H7 (cell line): ENCODE results near the gene ITM2C. TPM values are rescaled to one million over a fixed set of nuclear protein-coding genes. Genes with fewer than 3 reads are reported as not detected.

ENCODE experiments used
- DNase-seq: peaks from one replicate; pipeline ENCODE4 v3.0.0; 2012
- H3K27me3 ChIP-seq: 2 replicates; pipeline ENCODE4 v1.6.0; 2011; ENCODE audit warnings: mild to moderate bottlenecking, low read length; ENCODE audit not compliant: control insufficient read depth, insufficient read depth
- H3K36me3 ChIP-seq: replicated peaks from 2 replicates; pipeline ENCODE4 v1.5.1; 2011; ENCODE audit warnings: low read length; ENCODE audit not compliant: control insufficient read depth, insufficient read depth
- H3K4me3 ChIP-seq: 2 replicates; pipeline ENCODE4 v1.5.1; 2011; ENCODE audit warnings: low read depth, mild to moderate bottlenecking, control low read depth, low read length, moderate library complexity; ENCODE audit not compliant: insufficient read depth
- total RNA-seq: library from RNA; depleted of rRNA; stranded (reverse); fragments of >200 nt; shearing (Covaris generic); gene quantifications from 2 replicates; pipeline ENCODE4 v1.2.3, GENCODE V29; 2014

Gene ITM2C
- total RNA-seq, 1 experiment from 2014 or later = 392 TPM

DNA sequence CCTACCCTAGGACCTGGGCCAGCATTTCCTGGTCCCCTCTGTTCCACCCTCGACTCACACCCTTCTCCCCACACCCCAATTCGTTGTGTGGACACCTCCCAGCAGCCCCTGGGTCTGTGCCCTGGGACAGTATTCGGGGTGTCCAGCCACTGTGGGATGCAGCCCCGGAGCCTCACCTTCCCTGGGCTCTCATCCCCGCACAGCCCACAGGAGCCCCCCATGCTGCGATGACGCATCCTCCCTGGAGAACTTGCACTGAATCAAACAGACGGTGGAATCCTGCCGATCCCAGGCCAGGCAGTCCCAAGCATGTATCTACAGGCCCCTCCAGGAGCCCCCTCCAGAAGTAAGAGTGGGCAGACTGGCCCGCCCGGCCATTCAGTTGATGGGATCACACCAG, 9.7 kb downstream of the ITM2C start:
- Histone ChIP-seq H3K27me3 (no peaks in the 10 kb centered on the region), H3K4me3 (no peak overlapping the region), H3K36me3 (peaks cover 50% of the 10 kb centered on the region)
- no peak for DNase-seq

DNA sequence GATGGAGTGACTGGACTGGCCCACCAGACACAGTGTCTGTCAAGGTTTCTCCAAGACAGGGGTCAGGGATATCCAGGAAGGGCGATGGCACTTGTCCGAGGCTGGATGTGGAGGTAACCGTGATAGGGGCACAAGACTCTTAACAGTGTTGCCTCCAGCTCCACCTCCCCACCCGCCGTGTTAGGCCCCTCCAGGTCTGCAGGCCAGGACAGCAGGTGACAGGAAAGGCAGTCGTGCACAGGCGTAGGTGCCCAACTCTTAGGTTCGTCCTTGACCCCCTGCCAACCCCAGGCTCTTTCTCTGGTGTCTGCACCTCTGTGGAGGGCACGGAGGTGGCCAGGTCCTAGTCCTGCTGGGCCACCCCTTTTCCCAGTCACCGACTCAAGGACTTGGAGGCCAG, 10.1 kb downstream of the ITM2C start:
- H3K27me3 ChIP-seq = no peaks in the 10 kb centered on the region
- no peak overlapping the region for H3K4me3 ChIP-seq
- DNase-seq = no peak
- peaks cover 52% of the 10 kb centered on the region for H3K36me3 ChIP-seq

- H3K4me3 ChIP-seq = no peak overlapping the region
- no peaks in the 10 kb centered on the region for H3K27me3 ChIP-seq
- DNase-seq = no peak
- peaks cover 52% of the 10 kb centered on the region for H3K36me3 ChIP-seq
These were observed 10.9 kb downstream of the ITM2C start for GRCh38 chr2:230875347-230876315.

GRCh38 chr2:230877116-230877758, 12.5 kb downstream of the ITM2C start:
- DNase-seq = peak; percentile 33
- H3K36me3 ChIP-seq = peaks cover 51% of the 10 kb centered on the region

DNA sequence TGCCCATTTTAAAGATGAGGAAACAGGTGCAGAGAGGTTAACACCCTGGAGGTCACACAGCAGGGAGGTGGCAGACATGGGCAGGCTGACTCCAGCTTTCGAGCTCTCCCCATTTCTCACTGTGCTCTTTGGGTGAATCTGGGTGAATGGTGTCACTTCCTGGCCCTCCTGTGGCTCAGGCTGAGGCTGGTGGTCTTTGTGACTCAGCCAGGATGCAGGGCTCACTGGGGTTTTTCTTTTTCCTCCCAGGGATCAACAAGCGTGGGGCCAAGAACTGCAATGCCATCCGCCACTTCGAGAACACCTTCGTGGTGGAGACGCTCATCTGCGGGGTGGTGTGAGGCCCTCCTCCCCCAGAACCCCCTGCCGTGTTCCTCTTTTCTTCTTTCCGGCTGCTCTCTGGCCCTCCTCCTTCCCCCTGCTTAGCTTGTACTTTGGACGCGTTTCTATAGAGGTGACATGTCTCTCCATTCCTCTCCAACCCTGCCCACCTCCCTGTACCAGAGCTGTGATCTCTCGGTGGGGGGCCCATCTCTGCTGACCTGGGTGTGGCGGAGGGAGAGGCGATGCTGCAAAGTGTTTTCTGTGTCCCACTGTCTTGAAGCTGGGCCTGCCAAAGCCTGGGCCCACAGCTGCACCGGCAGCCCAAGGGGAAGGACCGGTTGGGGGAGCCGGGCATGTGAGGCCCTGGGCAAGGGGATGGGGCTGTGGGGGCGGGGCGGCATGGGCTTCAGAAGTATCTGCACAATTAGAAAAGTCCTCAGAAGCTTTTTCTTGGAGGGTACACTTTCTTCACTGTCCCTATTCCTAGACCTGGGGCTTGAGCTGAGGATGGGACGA, 13.2 kb downstream of the ITM2C start:
- no peaks in the 10 kb centered on the region for H3K27me3 ChIP-seq
- no peak overlapping the region for H3K4me3 ChIP-seq
- DNase-seq = peak; percentile 56
- H3K36me3 ChIP-seq = peaks cover 47% of the 10 kb centered on the region

More at GRCh38 chr2:230877116-230877758, 12.5 kb downstream of the ITM2C start:
- H3K4me3 ChIP-seq = no peak overlapping the region
- no peaks in the 10 kb centered on the region for H3K27me3 ChIP-seq

DNA sequence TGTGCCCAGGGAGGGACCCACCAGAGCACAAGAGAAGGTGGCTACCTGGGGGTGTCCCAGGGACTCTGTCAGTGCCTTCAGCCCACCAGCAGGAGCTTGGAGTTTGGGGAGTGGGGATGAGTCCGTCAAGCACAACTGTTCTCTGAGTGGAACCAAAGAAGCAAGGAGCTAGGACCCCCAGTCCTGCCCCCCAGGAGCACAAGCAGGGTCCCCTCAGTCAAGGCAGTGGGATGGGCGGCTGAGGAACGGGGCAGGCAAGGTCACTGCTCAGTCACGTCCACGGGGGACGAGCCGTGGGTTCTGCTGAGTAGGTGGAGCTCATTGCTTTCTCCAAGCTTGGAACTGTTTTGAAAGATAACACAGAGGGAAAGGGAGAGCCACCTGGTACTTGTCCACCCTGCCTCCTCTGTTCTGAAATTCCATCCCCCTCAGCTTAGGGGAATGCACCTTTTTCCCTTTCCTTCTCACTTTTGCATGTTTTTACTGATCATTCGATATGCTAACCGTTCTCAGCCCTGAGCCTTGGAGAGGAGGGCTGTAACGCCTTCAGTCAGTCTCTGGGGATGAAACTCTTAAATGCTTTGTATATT, 14.0 kb downstream of the ITM2C start:
- peak; percentile 40 for DNase-seq
- Histone ChIP-seq H3K36me3 (peaks cover 43% of the 10 kb centered on the region), H3K27me3 (no peaks in the 10 kb centered on the region), H3K4me3 (no peak overlapping the region)

GRCh38 chr2:230879271-230879882, 14.6 kb downstream of the ITM2C start:
- Histone ChIP-seq H3K4me3 (no peak overlapping the region), H3K27me3 (no peaks in the 10 kb centered on the region), H3K36me3 (peaks cover 39% of the 10 kb centered on the region)
- peak; percentile 28 for DNase-seq

- peaks cover 38% of the 10 kb centered on the region for H3K36me3 ChIP-seq
- H3K27me3 ChIP-seq = no peaks in the 10 kb centered on the region
- no peak overlapping the region for H3K4me3 ChIP-seq
- DNase-seq = no peak
These were observed 15.1 kb downstream of the ITM2C start for GRCh38 chr2:230879891-230880290.

DNA sequence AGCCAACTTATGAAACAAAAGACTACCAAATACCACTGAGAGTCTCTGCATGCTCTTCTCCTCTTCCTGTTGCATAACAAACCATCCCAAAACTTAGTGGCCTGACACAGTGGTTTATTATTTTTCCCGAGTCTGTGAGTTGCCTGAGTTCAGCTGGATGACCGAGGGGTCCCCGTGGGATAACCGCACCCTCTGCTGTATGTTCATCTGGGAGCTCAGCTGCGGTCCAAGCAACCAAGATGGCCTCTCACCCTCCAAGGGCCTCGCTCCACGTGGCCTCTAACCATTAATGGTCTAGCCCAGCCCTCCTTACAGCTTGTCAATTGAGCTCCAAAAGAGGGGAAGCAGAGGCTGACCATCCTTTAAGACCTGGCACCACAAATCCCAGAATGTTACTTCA, 17.1 kb downstream of the ITM2C start:
- H3K27me3 ChIP-seq = no peaks in the 10 kb centered on the region
- no peak for DNase-seq
- peaks cover 22% of the 10 kb centered on the region for H3K36me3 ChIP-seq
- H3K4me3 ChIP-seq = no peak overlapping the region

GRCh38 chr2:230885463-230886130, 20.9 kb downstream of the ITM2C start:
- Histone ChIP-seq H3K27me3 (no peaks in the 10 kb centered on the region), H3K36me3 (no peaks in the 10 kb centered on the region), H3K4me3 (no peak overlapping the region)
- DNase-seq = peak; percentile 82

DNA sequence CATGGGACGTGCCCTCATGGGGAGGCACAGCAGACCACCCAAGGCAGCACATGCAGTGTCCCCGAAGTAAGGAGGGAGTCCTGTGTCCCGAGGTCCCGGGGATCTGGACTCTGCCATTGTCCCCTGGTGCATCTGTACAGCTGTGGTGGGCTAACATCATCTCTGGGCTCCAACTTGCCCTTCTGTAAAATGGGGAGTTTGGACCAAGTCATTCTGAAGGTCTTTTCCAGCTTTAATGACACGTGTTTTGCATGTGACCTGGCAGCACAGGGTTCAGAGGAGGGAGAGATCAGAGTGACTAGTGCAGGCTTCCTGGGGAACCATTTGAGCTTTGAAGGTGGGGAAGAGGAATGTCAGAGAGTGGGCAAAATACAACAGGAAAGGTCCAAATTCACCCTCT, 21.5 kb downstream of the ITM2C start:
- Histone ChIP-seq H3K27me3 (no peaks in the 10 kb centered on the region), H3K4me3 (no peak overlapping the region), H3K36me3 (no peaks in the 10 kb centered on the region)
- DNase-seq = no peak

DNA sequence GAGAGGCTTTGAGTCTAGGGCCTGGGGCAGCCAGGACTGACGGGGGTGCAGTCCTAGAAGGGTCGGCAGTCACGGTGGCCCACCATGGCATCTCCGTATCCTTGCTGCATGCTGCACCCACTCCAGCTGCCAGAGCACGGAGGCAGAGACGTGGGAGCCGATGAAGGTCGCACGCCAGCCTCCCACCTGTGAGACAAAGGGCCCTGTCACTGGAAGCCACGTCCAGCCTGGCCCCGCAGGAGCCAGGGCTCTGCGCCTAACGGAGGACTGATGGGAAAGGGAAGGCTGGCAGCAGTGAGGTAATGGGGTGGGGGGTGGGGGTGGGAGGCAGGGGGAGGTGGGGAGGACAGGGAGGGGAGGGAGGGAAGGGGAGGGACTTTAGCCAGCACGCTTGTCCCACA, 21.9 kb downstream of the ITM2C start:
- Histone ChIP-seq H3K27me3 (no peaks in the 10 kb centered on the region), H3K36me3 (no peaks in the 10 kb centered on the region), H3K4me3 (no peak overlapping the region)
- DNase-seq = peak; percentile 76

- DNase-seq = no peak
- no peaks in the 10 kb centered on the region for H3K36me3 ChIP-seq
- no peak overlapping the region for H3K4me3 ChIP-seq
- no peaks in the 10 kb centered on the region for H3K27me3 ChIP-seq
These were observed 22.6 kb downstream of the ITM2C start for GRCh38 chr2:230887342-230887741.
